AG08396 (cell line): Measurements from ENCODE around the gene DUSP22.

ENCODE experiments used
- DNase-seq: peaks from one replicate; pipeline ENCODE4 v3.0.0; 2012; ENCODE audit warnings: low spot score, mixed read lengths

Gene DUSP22

GRCh38 chr6:309947-310346, 17.7 kb downstream of the DUSP22 start:
- DNase-seq = no peak

- DNase-seq = no peak
Observed at GRCh38 chr6:310671-311070, 18.4 kb downstream of the DUSP22 start.

- DNase-seq = no peak
Observed at GRCh38 chr6:311679-312220, 19.5 kb downstream of the DUSP22 start.

- DNase-seq = no peak
Observed at GRCh38 chr6:313087-313486, 20.8 kb downstream of the DUSP22 start.

- no peak for DNase-seq
Observed at GRCh38 chr6:313917-314316, 21.6 kb downstream of the DUSP22 start.

- DNase-seq = no peak
Observed at GRCh38 chr6:314377-314776, 22.1 kb downstream of the DUSP22 start.

GRCh38 chr6:315226-315625, 22.9 kb downstream of the DUSP22 start:
- DNase-seq = no peak

- DNase-seq = no peak
Observed at GRCh38 chr6:315921-316752, 23.9 kb downstream of the DUSP22 start.

GRCh38 chr6:316753-317038, 24.4 kb downstream of the DUSP22 start:
- DNase-seq = no peak

GRCh38 chr6:317060-317447, 24.8 kb downstream of the DUSP22 start:
- DNase-seq = no peak

- DNase-seq = no peak
Observed at GRCh38 chr6:317448-318144, 25.3 kb downstream of the DUSP22 start.

- DNase-seq = no peak
Observed at GRCh38 chr6:318243-318890, 26.1 kb downstream of the DUSP22 start.

GRCh38 chr6:319177-320131, 27.2 kb downstream of the DUSP22 start:
- DNase-seq = no peak

- no peak for DNase-seq
Observed at GRCh38 chr6:320351-321157, 28.3 kb downstream of the DUSP22 start.

- DNase-seq = no peak
Observed at GRCh38 chr6:321158-321438, 28.8 kb downstream of the DUSP22 start.

- DNase-seq = no peak
Observed at GRCh38 chr6:321536-322258, 29.4 kb downstream of the DUSP22 start.

GRCh38 chr6:322259-322930, 30.1 kb downstream of the DUSP22 start:
- no peak for DNase-seq

GRCh38 chr6:322940-323729, 30.8 kb downstream of the DUSP22 start:
- no peak for DNase-seq

- DNase-seq = no peak
Observed at GRCh38 chr6:323730-324088, 31.4 kb downstream of the DUSP22 start.
